ENCODE data around the gene MAPT. TPM values are rescaled to one million over a fixed set of nuclear protein-coding genes. Genes with fewer than 3 reads are reported as not detected.
"Not testable (repeated sequence)": the region's sequence is repeated elsewhere in the genome, so short reads cannot be mapped to it uniquely, and the experiment has no call there.

The MAPT gene
- total RNA-seq, 8 experiments from 2014 or later = 1.7 to 159 (median 84.5) TPM

DNA sequence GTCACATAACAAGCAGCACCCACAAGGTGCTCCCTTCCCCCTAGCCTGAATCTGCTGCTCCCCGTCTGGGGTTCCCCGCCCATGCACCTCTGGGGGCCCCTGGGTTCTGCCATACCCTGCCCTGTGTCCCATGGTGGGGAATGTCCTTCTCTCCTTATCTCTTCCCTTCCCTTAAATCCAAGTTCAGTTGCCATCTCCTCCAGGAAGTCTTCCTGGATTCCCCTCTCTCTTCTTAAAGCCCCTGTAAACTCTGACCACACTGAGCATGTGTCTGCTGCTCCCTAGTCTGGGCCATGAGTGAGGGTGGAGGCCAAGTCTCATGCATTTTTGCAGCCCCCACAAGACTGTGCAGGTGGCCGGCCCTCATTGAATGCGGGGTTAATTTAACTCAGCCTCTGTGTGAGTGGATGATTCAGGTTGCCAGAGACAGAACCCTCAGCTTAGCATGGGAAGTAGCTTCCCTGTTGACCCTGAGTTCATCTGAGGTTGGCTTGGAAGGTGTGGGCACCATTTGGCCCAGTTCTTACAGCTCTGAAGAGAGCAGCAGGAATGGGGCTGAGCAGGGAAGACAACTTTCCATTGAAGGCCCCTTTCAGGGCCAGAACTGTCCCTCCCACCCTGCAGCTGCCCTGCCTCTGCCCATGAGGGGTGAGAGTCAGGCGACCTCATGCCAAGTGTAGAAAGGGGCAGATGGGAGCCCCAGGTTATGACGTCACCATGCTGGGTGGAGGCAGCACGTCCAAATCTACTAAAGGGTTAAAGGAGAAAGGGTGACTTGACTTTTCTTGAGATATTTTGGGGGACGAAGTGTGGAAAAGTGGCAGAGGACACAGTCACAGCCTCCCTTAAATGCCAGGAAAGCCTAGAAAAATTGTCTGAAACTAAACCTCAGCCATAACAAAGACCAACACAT, 104.9 kb downstream of the MAPT start, which contains the start of gene STH:
Gene STH, plus strand, starts transcription at position 264 of the 913 bp plus-strand sequence. Its CDS starts 30 bp downstream, at position 294.
- H3K4me3 ChIP-seq = no peak within 1 kb of the TSS
- ATAC-seq (replicated peaks in 6 of 8) = no peak
- no peaks in the 10 kb centered on the region for H3K4me1 ChIP-seq (replicated peaks in 1 of 2)
- no peak within 1 kb of the TSS for H3K27ac ChIP-seq
- in situ Hi-C loops (cut with MboI; ENCODE audit: low pct_unique_long_range_greater_than_20kb in 2 of 9, low sequenced_read_pairs in 9 of 9, unreplicated experiment in 9 of 9) = no loop called here
- 20 to 90% (median 77%) methylated on average over 1 to 3 of the region's 8 CpGs; no CpG with 5 or more reads in 4 of the 10 experiments for WGBS, 10 experiments

DNA sequence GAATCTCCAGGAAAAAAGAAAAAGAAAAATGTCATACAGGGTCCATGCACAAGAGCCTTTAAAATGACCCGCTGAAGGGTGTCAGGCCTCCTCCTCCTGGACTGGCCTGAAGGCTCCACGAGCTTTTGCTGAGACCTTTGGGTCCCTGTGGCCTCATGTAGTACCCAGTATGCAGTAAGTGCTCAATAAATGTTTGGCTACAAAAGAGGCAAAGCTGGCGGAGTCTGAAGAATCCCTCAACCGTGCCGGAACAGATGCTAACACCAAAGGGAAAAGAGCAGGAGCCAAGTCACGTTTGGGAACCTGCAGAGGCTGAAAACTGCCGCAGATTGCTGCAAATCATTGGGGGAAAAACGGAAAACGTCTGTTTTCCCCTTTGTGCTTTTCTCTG, 105.5 kb downstream of the MAPT start:
- in situ Hi-C loops (cut with MboI; ENCODE audit: low pct_unique_long_range_greater_than_20kb in 2 of 9, low sequenced_read_pairs in 9 of 9, unreplicated experiment in 9 of 9) = no loop called here
- no peak for ATAC-seq (replicated peaks in 6 of 8)
- no peak overlapping the region for H3K4me3 ChIP-seq
- no peaks in the 10 kb centered on the region for H3K4me1 ChIP-seq (replicated peaks in 1 of 2)
- H3K27ac ChIP-seq = no peak overlapping the region
- WGBS, 10 experiments = 48 to 94% (median 73%) methylated on average over 2 to 8 of the region's 9 CpGs; no CpG with 5 or more reads in 4 of the 10 experiments

DNA sequence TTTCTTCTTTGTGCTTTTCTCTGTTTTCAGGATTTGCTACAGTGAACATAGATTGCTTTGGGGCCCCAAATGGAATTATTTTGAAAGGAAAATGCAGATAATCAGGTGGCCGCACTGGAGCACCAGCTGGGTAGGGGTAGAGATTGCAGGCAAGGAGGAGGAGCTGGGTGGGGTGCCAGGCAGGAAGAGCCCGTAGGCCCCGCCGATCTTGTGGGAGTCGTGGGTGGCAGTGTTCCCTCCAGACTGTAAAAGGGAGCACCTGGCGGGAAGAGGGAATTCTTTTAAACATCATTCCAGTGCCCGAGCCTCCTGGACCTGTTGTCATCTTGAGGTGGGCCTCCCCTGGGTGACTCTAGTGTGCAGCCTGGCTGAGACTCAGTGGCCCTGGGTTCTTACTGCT, 105.9 kb downstream of the MAPT start:
- in situ Hi-C loops (cut with MboI; ENCODE audit: low pct_unique_long_range_greater_than_20kb in 2 of 9, low sequenced_read_pairs in 9 of 9, unreplicated experiment in 9 of 9) = no loop called here
- WGBS, 10 experiments = 11 to 100% (median 82%) methylated on average over 1 to 5 of the region's 7 CpGs; no CpG with 5 or more reads in 4 of the 10 experiments
- no peak overlapping the region for H3K4me3 ChIP-seq
- H3K4me1 ChIP-seq (replicated peaks in 1 of 2) = no peaks in the 10 kb centered on the region
- no peak overlapping the region for H3K27ac ChIP-seq
- ATAC-seq (replicated peaks in 6 of 8) = no peak

DNA sequence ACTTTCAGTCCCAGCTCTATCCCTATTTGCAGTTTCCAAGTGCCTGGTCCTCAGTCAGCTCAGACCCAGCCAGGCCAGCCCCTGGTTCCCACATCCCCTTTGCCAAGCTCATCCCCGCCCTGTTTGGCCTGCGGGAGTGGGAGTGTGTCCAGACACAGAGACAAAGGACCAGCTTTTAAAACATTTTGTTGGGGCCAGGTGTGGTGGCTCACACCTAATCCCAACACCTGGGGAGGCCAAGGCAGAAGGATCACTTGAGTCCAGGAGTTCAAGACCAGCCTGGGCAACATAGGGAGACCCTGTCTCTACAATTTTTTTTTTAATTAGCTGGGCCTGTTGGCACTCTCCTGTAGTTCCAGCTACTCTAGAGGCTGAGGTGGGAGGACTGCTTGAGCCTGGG, 106.4 kb downstream of the MAPT start:
- no peak overlapping the region for H3K4me3 ChIP-seq
- in situ Hi-C loops (cut with MboI; ENCODE audit: low pct_unique_long_range_greater_than_20kb in 2 of 9, low sequenced_read_pairs in 9 of 9, unreplicated experiment in 9 of 9) = no loop called here
- 0 to 100% (median 70%) methylated on average over 1 to 2 of the region's 2 CpGs; no CpG with 5 or more reads in 6 of the 10 experiments for WGBS, 10 experiments
- no peaks in the 10 kb centered on the region for H3K4me1 ChIP-seq (replicated peaks in 1 of 2)
- ATAC-seq (replicated peaks in 6 of 8) = no peak
- no peak overlapping the region for H3K27ac ChIP-seq

GRCh38 chr17:46001390-46002310, 107.3 kb downstream of the MAPT start:
- in situ Hi-C loops (cut with MboI; ENCODE audit: low pct_unique_long_range_greater_than_20kb in 2 of 9, low sequenced_read_pairs in 9 of 9, unreplicated experiment in 9 of 9) = no loop called here

GRCh38 chr17:46002311-46002972, 108.1 kb downstream of the MAPT start:
- WGBS, 10 experiments = 0 to 83% (median 5%) methylated on average over 1 to 3 of the region's 8 CpGs; no CpG with 5 or more reads in 5 of the 10 experiments
- H3K27ac ChIP-seq = no peak overlapping the region
- H3K4me1 ChIP-seq (replicated peaks in 1 of 2) = no peaks in the 10 kb centered on the region
- ATAC-seq (replicated peaks in 6 of 8) = peak; percentile 60 to 92 (median 81)
- in situ Hi-C loops (cut with MboI; ENCODE audit: low pct_unique_long_range_greater_than_20kb in 2 of 9, low sequenced_read_pairs in 9 of 9, unreplicated experiment in 9 of 9) = no loop called here
- no peak overlapping the region for H3K4me3 ChIP-seq

More at GRCh38 chr17:46001390-46002310, 107.3 kb downstream of the MAPT start:
- Histone ChIP-seq H3K27ac (no peak overlapping the region), H3K4me1 (replicated peaks in 1 of 2) (no peaks in the 10 kb centered on the region), H3K4me3 (no peak overlapping the region)
- ATAC-seq (replicated peaks in 6 of 8) = peak in 4 of 8 experiments; percentile 15 to 31 (median 22)
- 47 to 100% (median 81%) methylated on average over 3 to 8 of the region's 13 CpGs; no CpG with 5 or more reads in 1 of the 10 experiments for WGBS, 10 experiments

GRCh38 chr17:46002973-46003316, 108.6 kb downstream of the MAPT start:
- Histone ChIP-seq H3K27ac (no peak overlapping the region), H3K4me3 (no peak overlapping the region), H3K4me1 (replicated peaks in 1 of 2) (no peaks in the 10 kb centered on the region)
- in situ Hi-C loops (cut with MboI; ENCODE audit: low pct_unique_long_range_greater_than_20kb in 2 of 9, low sequenced_read_pairs in 9 of 9, unreplicated experiment in 9 of 9) = no loop called here
- WGBS, 10 experiments = 29 to 61% (median 33%) methylated on average over 2 to 6 of the region's 7 CpGs; no CpG with 5 or more reads in 7 of the 10 experiments
- ATAC-seq (replicated peaks in 6 of 8) = peak in 1 of 8 experiments; percentile 8

DNA sequence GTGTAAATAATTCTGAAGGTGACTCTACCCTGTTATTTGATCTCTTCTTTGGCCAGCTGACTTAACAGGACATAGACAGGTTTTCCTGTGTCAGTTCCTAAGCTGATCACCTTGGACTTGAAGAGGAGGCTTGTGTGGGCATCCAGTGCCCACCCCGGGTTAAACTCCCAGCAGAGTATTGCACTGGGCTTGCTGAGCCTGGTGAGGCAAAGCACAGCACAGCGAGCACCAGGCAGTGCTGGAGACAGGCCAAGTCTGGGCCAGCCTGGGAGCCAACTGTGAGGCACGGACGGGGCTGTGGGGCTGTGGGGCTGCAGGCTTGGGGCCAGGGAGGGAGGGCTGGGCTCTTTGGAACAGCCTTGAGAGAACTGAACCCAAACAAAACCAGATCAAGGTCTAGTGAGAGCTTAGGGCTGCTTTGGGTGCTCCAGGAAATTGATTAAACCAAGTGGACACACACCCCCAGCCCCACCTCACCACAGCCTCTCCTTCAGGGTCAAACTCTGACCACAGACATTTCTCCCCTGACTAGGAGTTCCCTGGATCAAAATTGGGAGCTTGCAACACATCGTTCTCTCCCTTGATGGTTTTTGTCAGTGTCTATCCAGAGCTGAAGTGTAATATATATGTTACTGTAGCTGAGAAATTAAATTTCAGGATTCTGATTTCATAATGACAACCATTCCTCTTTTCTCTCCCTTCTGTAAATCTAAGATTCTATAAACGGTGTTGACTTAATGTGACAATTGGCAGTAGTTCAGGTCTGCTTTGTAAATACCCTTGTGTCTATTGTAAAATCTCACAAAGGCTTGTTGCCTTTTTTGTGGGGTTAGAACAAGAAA, 109.8 kb downstream of the MAPT start:
- H3K4me3 ChIP-seq = no peak overlapping the region
- peak in 6 of 8 experiments; percentile 34 to 88 (median 56) for ATAC-seq (replicated peaks in 6 of 8)
- no peak overlapping the region for H3K27ac ChIP-seq
- no peaks in the 10 kb centered on the region for H3K4me1 ChIP-seq (replicated peaks in 1 of 2)
- in situ Hi-C loops (cut with MboI; ENCODE audit: low pct_unique_long_range_greater_than_20kb in 2 of 9, low sequenced_read_pairs in 9 of 9, unreplicated experiment in 9 of 9) = no loop called here
- WGBS, 10 experiments = 0 to 80% (median 15%) methylated on average over 1 to 4 of the region's 6 CpGs; no CpG with 5 or more reads in 3 of the 10 experiments

- in situ Hi-C loops (cut with MboI; ENCODE audit: low pct_unique_long_range_greater_than_20kb in 2 of 9, low sequenced_read_pairs in 9 of 9, unreplicated experiment in 9 of 9); H3K27ac ChIP-seq; H3K4me1 ChIP-seq (replicated peaks in 1 of 2); H3K4me3 ChIP-seq; ATAC-seq (replicated peaks in 6 of 8): not testable (repeated sequence)
- WGBS, 10 experiments = 100% methylated on average over 1 of the region's 1 CpG; no CpG with 5 or more reads in 1 of the 10 experiments
Measured at GRCh38 chr17:46006082-46006481, 111.7 kb downstream of the MAPT start.

GRCh38 chr17:46007461-46007965, 113.2 kb downstream of the MAPT start:
- no peak for ATAC-seq (replicated peaks in 6 of 8)
- Histone ChIP-seq H3K4me1 (replicated peaks in 1 of 2) (no peaks in the 10 kb centered on the region), H3K27ac (no peak overlapping the region), H3K4me3 (no peak overlapping the region)
- in situ Hi-C loops (cut with MboI; ENCODE audit: low pct_unique_long_range_greater_than_20kb in 2 of 9, low sequenced_read_pairs in 9 of 9, unreplicated experiment in 9 of 9) = no loop called here
- 0 to 100% (median 80%) methylated on average over 1 to 2 of the region's 2 CpGs; no CpG with 5 or more reads in 1 of the 10 experiments for WGBS, 10 experiments

DNA sequence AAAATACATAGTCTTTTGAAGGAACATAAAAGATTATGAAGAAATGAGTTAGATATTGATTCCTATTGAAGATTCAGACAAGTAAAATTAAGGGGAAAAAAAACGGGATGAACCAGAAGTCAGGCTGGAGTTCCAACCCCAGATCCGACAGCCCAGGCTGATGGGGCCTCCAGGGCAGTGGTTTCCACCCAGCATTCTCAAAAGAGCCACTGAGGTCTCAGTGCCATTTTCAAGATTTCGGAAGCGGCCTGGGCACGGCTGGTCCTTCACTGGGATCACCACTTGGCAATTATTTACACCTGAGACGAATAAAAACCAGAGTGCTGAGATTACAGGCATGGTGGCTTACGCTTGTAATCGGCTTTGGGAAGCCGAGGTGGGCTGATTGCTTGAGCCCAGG, 114.2 kb downstream of the MAPT start:
- in situ Hi-C loops (cut with MboI; ENCODE audit: low pct_unique_long_range_greater_than_20kb in 2 of 9, low sequenced_read_pairs in 9 of 9, unreplicated experiment in 9 of 9) = no loop called here
- no peak for ATAC-seq (replicated peaks in 6 of 8)
- WGBS, 10 experiments = 76 to 100% (median 80%) methylated on average over 2 to 9 of the region's 9 CpGs; no CpG with 5 or more reads in 1 of the 10 experiments
- H3K27ac ChIP-seq = no peak overlapping the region
- no peaks in the 10 kb centered on the region for H3K4me1 ChIP-seq (replicated peaks in 1 of 2)
- no peak overlapping the region for H3K4me3 ChIP-seq
